Measurements from ENCODE around the gene NAB2.

NAB2 gene

GRCh38 chr12:57135527-57136326 lies 46.8 kb downstream of the NAB2 start:
- no peak for DNase-seq

GRCh38 chr12:57138526-57139272 lies 49.8 kb downstream of the NAB2 start:
- no peak for DNase-seq

- no peak for DNase-seq
Observed at GRCh38 chr12:57139796-57140649, 51.1 kb downstream of the NAB2 start.

GRCh38 chr12:57141249-57141648 lies 52.3 kb downstream of the NAB2 start:
- DNase-seq = no peak

- DNase-seq = no peak
Observed at GRCh38 chr12:57142121-57142520, 53.2 kb downstream of the NAB2 start.

- DNase-seq = no peak
Observed at GRCh38 chr12:57142727-57143126, 53.8 kb downstream of the NAB2 start.

GRCh38 chr12:57143454-57143853 lies 54.5 kb downstream of the NAB2 start:
- DNase-seq = no peak
